Skin of body (tissue), 1 donor: ENCODE data around the gene MGST1. TPM values are rescaled to one million over a fixed set of nuclear protein-coding genes. Genes with fewer than 3 reads are reported as not detected.

Source experiments
- total RNA-seq: library from RNA; depleted of rRNA; stranded (reverse); fragments of >200 nt; gene quantifications from one replicate; pipeline ENCODE4 v1.2.3, GENCODE V29; 2014

Gene MGST1
- total RNA-seq, 1 donor from 2014 or later = 50.2 TPM

Other genes with a start within 250 kb of the MGST1 start
- not detected for gene SLC15A5, start 70.0 kb upstream of the MGST1 start, total RNA-seq